ENCODE measurements around the gene IGF1. TPM values are rescaled to one million over a fixed set of nuclear protein-coding genes. Genes with fewer than 3 reads are reported as not detected.

IGF1 gene
- total and polyA plus RNA-seq, 9 of the 15 experiments (the other 6 are each of a cell fraction or from before 2014, with no cell fraction given) = 3.7 to 13.9 (median 4.5) TPM

DNA sequence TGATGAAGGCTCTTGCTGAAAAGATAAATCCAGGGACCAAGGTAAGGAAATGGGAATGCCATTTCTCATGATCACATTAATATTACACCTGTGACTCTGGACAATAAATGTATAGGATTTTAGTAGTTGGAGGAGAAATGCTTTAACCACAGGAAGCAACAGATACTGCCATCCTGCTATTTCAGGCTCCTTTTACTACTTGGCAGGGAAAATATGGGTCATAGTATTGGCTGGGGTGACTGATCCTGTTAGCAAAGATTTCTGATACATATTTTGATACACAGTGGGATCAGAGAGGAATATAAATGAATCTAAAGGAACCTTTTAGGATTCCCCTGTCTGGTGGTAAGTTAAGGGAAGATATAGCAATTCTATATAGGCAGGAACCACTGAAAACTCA, 115.0 kb downstream of the IGF1 start (continued):
- no peak for TF ChIP-seq HLTF (IDR thresholded peaks at IDR 0.05)
- TF ChIP-seq CHD1 (IDR thresholded peaks at IDR 0.05; ENCODE audit: low read length) = no peak
- TF ChIP-seq CBX3 (IDR thresholded peaks at IDR 0.05; ENCODE audit: borderline replicate concordance in 1 of 2, low read length in 2 of 2) = no peak
- TF ChIP-seq ZNF184 (CRISPR knock-in tag; IDR thresholded peaks at IDR 0.05) = no peak

DNA sequence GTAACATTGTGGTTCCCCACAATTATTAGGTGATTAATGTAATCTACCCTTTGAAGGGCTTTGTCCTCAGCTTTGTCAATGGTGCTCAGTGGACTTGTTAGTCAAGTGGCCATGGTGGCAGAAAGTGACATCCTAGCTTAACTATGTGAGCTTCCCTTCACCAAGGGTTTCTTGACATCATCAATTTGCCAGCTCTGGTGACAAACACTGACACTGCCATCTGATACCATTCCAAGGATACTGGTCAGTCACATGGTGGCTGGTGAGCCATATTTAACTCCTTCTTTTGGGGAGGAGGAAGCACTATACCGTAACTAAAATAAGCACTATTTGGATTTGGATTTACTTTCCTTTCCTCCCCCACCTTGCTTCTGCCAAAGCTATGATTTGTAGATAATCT, 115.7 kb downstream of the IGF1 start:
- H3K79me2 ChIP-seq (ENCODE audit: control insufficient read depth, insufficient read depth, low read length) = no peaks in the 10 kb centered on the region
- TF ChIP-seq ZKSCAN3 (CRISPR knock-in tag; IDR thresholded peaks at IDR 0.05) (no peak), TAL1 (IDR thresholded peaks at IDR 0.05) (no peak), BRCA1 (IDR thresholded peaks at IDR 0.05) (no peak), BRCA1 (CRISPR knock-in tag; IDR thresholded peaks at IDR 0.05) (no peak), MTA1 (IDR thresholded peaks at IDR 0.05; ENCODE audit: borderline replicate concordance) (no peak), ELF2 (CRISPR knock-in tag; IDR thresholded peaks at IDR 0.05) (no peak), NELFE (IDR thresholded peaks at IDR 0.05; ENCODE audit: insufficient read depth, insufficient read length) (no peak), MAFG (tag; conservative IDR thresholded peaks at IDR 0.05) (no peak), KLF6 (CRISPR knock-in tag; IDR thresholded peaks at IDR 0.05; ENCODE audit: borderline replicate concordance) (no peak)
- TF ChIP-seq, protein P1, sequence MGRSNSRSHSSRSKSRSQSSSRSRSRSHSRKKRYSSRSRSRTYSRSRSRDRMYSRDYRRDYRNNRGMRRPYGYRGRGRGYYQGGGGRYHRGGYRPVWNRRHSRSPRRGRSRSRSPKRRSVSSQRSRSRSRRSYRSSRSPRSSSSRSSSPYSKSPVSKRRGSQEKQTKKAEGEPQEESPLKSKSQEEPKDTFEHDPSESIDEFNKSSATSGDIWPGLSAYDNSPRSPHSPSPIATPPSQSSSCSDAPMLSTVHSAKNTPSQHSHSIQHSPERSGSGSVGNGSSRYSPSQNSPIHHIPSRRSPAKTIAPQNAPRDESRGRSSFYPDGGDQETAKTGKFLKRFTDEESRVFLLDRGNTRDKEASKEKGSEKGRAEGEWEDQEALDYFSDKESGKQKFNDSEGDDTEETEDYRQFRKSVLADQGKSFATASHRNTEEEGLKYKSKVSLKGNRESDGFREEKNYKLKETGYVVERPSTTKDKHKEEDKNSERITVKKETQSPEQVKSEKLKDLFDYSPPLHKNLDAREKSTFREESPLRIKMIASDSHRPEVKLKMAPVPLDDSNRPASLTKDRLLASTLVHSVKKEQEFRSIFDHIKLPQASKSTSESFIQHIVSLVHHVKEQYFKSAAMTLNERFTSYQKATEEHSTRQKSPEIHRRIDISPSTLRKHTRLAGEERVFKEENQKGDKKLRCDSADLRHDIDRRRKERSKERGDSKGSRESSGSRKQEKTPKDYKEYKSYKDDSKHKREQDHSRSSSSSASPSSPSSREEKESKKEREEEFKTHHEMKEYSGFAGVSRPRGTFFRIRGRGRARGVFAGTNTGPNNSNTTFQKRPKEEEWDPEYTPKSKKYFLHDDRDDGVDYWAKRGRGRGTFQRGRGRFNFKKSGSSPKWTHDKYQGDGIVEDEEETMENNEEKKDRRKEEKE (IDR thresholded peaks at IDR 0.05; ENCODE audit: borderline replicate concordance in 1 of 2, control insufficient read depth in 1 of 2, low read depth in 2 of 2, low read length in 1 of 2) = no peak
- H3K27ac ChIP-seq (ENCODE audit: extremely low read depth, low read depth, low read length) = no peak overlapping the region
- no peak for ATAC-seq
- H3K4me3 ChIP-seq = no peak overlapping the region
- no TSS peak for BruUV-seq (replicated peaks)
- intact Hi-C loops (cut with micrococcal nuclease) (no loop called here), in situ Hi-C loops (cut with MboI) (no loop called here)
- no peaks in the 10 kb centered on the region; the same call in 1 of the 2 replicates for H3K9me3 ChIP-seq (replicated peaks; ENCODE audit: control insufficient read depth, insufficient read depth, low read depth, low read length)
- no peak for FAIRE-seq
- no peaks in the 10 kb centered on the region for H3K27me3 ChIP-seq (ENCODE audit: control insufficient read depth in 2 of 2, insufficient read depth in 2 of 2, low read length in 2 of 2)
- H4K20me1 ChIP-seq (replicated peaks; ENCODE audit: control insufficient read depth, insufficient read depth, low read length) = no peaks in the 10 kb centered on the region
- H3K9ac ChIP-seq (ENCODE audit: insufficient read depth in 1 of 2, low read depth in 2 of 2, low read length in 2 of 2) = no peak overlapping the region
- ChIA-PET CTCF (ENCODE audit: low intra/inter-chr PET ratio) (no interaction called here), POLR2A (interaction anchor here (1.3 kb wide), 1 partner anchor 50 kb away, joined by 3 read pairs; no protein-coding TSS in a partner anchor)
- no peaks in the 10 kb centered on the region; a peak in 1 of 5 replicates for H3K4me1 ChIP-seq (replicated peaks in 1 of 2; ENCODE audit: control insufficient read depth in 2 of 2, insufficient read depth in 2 of 2, low read length in 2 of 2)
- 40% methylated on average over 1 of the region's 1 CpG for WGBS (ENCODE audit: insufficient coverage, low coverage, missing lambda C conversion rate)
- no peak for DNase-seq (ENCODE audit: extremely low read depth in 1 of 4, low spot score in 3 of 4)
- H2AFZ ChIP-seq (ENCODE audit: low read depth, low read length) = no peak overlapping the region
- H3K4me2 ChIP-seq (ENCODE audit: insufficient read depth, low read length) = no peak overlapping the region
- H3K36me3 ChIP-seq (ENCODE audit: control insufficient read depth, insufficient read depth, low read length) = no peaks in the 10 kb centered on the region
- no peaks in the 10 kb centered on the region for H3K9me1 ChIP-seq (ENCODE audit: control insufficient read depth, insufficient read depth, low read length)

Measured in K562 (cell line).